Caco-2 (cell line): ENCODE measurements around the gene STRADA. TPM values are rescaled to one million over a fixed set of nuclear protein-coding genes. Genes with fewer than 3 reads are reported as not detected.

ENCODE experiments used
- BruUV-seq: library from RNA; stranded (reverse); fragments of 400-500 nt; replicated peaks from 2 replicates; lab custom pipeline; 2021; lab: Mats Ljungman, UMichigan
- CTCF ChIA-PET: fragments of 300-600 bp; sonication (Branson Sonifier 250); formaldehyde crosslinking; loops from one replicate; lab custom pipeline; 2022; ENCODE audit warnings: antibody characterized with exemption; lab: Charles Lee
- POLR2A ChIA-PET: fragments of 300-600 bp; sonication (Branson Sonifier 250); formaldehyde crosslinking; loops from one replicate; lab custom pipeline; 2022; ENCODE audit warnings: antibody characterized with exemption; lab: Charles Lee
- DNase-seq, 2 experiments: peaks; one replicate each; pipeline versions ENCODE4 v3.0.0 to v3.0.0-alpha.2; 2020 to 2022
- H3K27me3 ChIP-seq: replicated peaks from 2 replicates; pipeline ENCODE4 v1.6.0; 2011; ENCODE audit warnings: low read length; ENCODE audit not compliant: control insufficient read depth, insufficient read depth
- H3K36me3 ChIP-seq: 2 replicates; pipeline ENCODE4 v1.5.1; 2011; ENCODE audit warnings: low read length; ENCODE audit not compliant: control insufficient read depth, insufficient read depth
- H3K4me1 ChIP-seq: fragments of 250-450 bp; sonication (Bioruptor Pico); 2 replicates; pipeline ENCODE4 v1.5.1; 2020; ENCODE audit warnings: mild to moderate bottlenecking
- H3K4me3 ChIP-seq: 2 replicates; pipeline ENCODE4 v1.5.1; 2011; ENCODE audit warnings: low read depth, mild to moderate bottlenecking, control low read depth, low read length
- H3K9me3 ChIP-seq: fragments of 250-450 bp; sonication (Bioruptor Pico); 2 replicates; pipeline ENCODE4 v1.5.1; 2020; ENCODE audit warnings: mild to moderate bottlenecking, moderate library complexity
- H3K27ac Mint-ChIP-seq: one replicate; pipeline ENCODE4 v1.8.0; 2022; ENCODE audit warnings: mixed read lengths; ENCODE audit not compliant: unreplicated experiment
- H3K27me3 Mint-ChIP-seq: one replicate; pipeline ENCODE4 v1.8.0; 2022; ENCODE audit warnings: mixed read lengths; ENCODE audit not compliant: insufficient read depth, unreplicated experiment
- H3K36me3 Mint-ChIP-seq: one replicate; pipeline ENCODE4 v1.8.0; 2022; ENCODE audit warnings: mild to moderate bottlenecking, mixed read lengths; ENCODE audit not compliant: insufficient read depth, unreplicated experiment
- H3K4me1 Mint-ChIP-seq: one replicate; pipeline ENCODE4 v1.8.0; 2022; ENCODE audit warnings: low read depth, mixed read lengths; ENCODE audit not compliant: unreplicated experiment
- H3K4me3 Mint-ChIP-seq: one replicate; pipeline ENCODE4 v1.8.0; 2022; ENCODE audit warnings: mild to moderate bottlenecking, moderate library complexity, mixed read lengths; ENCODE audit not compliant: unreplicated experiment
- H3K9me3 Mint-ChIP-seq: one replicate; pipeline ENCODE4 v1.8.0; 2022; ENCODE audit warnings: mixed read lengths; ENCODE audit not compliant: unreplicated experiment
- CTCF ChIP-seq, 2 experiments: fragments of 200-600 bp in 1 of 2; IDR thresholded peaks; 1 replicate in 1 of 2; 2 replicates in 1 of 2; pipeline versions ENCODE4 v1.5.1 to v1.8.0; 2011 to 2022; ENCODE audit warnings: antibody characterized with exemption in 1 of 2, control low read depth in 1 of 2, inconsistent platforms in 1 of 2, low read depth in 1 of 2, low read length in 1 of 2, mild to moderate bottlenecking in 1 of 2, moderate library complexity in 1 of 2; ENCODE audit not compliant: insufficient read depth in 1 of 2, severe bottlenecking in 1 of 2, unreplicated experiment in 1 of 2
- intact Hi-C: fragments of 100-400 bp; cut with micrococcal nuclease; formaldehyde crosslinking; loops from one replicate; pipeline ENCODE4 v1.10.0; 2022; ENCODE audit not compliant: unreplicated experiment
- total RNA-seq: library from RNA; stranded (reverse); gene quantifications from 2 replicates; pipeline ENCODE4 v1.2.3, GENCODE V29; 2022

STRADA gene
- total RNA-seq, 1 experiment from 2014 or later = 23.4 TPM

GRCh38 chr17:63775420-63775819 is 33.8 kb upstream of the STRADA start:
- Histone ChIP-seq H3K36me3 (peaks cover 3% of the 10 kb centered on the region; the same call in 1 of the 2 replicates), H3K27me3 (no peaks in the 10 kb centered on the region), H3K4me3 (peak overlapping the region; percentile 82), H3K4me1 (no peaks in the 10 kb centered on the region; the same call in 1 of the 2 replicates), H3K9me3 (no peaks in the 10 kb centered on the region)
- intact Hi-C loops = loop anchor here (2.0 kb wide), 1 partner anchor 67 kb away; the partner anchor contains the start of gene SMARCD2
- H3K27me3 Mint-ChIP-seq = no peaks in the 10 kb centered on the region
- no peak for DNase-seq
- CTCF ChIA-PET = interaction anchor here (0.7 to 1.6 kb wide), 3 partner anchors 34 to 350 kb away, joined by 3 to 19 read pairs (median 3); no protein-coding TSS in a partner anchor
- H3K4me3 Mint-ChIP-seq = peak overlapping the region; percentile 76
- POLR2A ChIA-PET = interaction anchor here (0.6 to 1.4 kb wide), 5 partner anchors 33 to 198 kb away, joined by 3 to 4 read pairs (median 3); partner anchors contain the start of genes MAP3K3 and PSMC5
- BruUV-seq = no TSS peak
- H3K4me1 Mint-ChIP-seq = peaks cover 18% of the 10 kb centered on the region
- no peak for TF ChIP-seq CTCF (IDR thresholded peaks at IDR 0.05; ENCODE audit: insufficient read depth in 1 of 2, low read depth in 1 of 2, low read length in 1 of 2, severe bottlenecking in 1 of 2, unreplicated experiment in 1 of 2)
- H3K9me3 Mint-ChIP-seq = peaks cover 2% of the 10 kb centered on the region
- peak overlapping the region; percentile 100 for H3K27ac Mint-ChIP-seq
- H3K36me3 Mint-ChIP-seq = peaks cover 86% of the 10 kb centered on the region

GRCh38 chr17:63774969-63775265 is 33.3 kb upstream of the STRADA start:
- TF ChIP-seq CTCF (IDR thresholded peaks at IDR 0.05; ENCODE audit: insufficient read depth in 1 of 2, low read depth in 1 of 2, low read length in 1 of 2, severe bottlenecking in 1 of 2, unreplicated experiment in 1 of 2) = no peak
- intact Hi-C loops = loop anchor here (2.0 to 5.0 kb wide), 2 partner anchors 52 to 68 kb away; partner anchors contain the start of genes FTSJ3, PSMC5 and SMARCD2

DNA sequence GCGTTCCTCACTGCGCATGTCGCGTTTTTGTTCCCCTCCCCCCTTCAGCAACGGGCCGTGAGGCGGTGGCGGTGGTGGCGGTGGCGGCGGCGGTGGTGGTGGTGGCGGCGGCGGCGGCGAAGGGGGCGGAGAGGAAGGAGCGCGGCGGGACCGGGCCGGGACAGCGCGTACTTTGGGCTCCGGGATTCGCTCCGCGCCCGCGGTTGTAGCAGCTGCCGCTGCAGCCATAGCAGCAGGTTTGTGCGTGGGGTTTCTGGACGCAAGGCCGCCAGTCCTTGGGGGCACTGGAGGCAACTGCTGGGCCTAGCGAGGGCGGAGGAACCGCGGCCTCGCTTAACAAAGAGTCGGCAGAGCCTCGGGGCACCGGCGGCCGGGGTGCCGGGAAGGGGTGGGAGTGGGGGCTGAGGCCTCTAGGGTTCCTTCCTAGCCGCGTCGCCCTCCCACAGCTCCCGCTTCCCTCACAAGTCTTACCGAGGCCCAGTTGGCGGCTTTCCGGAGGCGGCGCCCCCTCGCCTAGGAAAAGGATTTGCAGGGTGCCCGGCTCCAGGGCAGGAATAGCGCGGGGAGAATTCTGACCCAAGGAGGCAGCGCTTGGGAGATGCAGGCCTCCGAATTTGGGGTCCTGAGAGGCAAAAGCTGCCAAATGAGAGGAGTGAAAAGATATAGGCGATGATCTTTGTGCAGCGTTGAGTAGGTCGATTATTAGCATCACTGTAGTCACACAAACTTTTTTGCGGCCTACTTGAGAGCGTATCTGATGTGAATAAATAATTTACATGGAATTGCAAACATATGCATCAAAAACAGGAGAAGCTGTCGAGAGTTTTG is 32.8 kb upstream of the STRADA start, which contains the start of gene DDX42:
Gene DDX42 (plus strand): TSS at position 30 of the 828 bp plus-strand sequence. CDS start 12,880 bp downstream, outside the sequence.
- peaks cover 3% of the 10 kb centered on the region; the same call in 1 of the 2 replicates for H3K36me3 ChIP-seq
- Mint-ChIP-seq H3K36me3 (peaks cover 82% of the 10 kb centered on the region), H3K9me3 (peaks cover 9% of the 10 kb centered on the region), H3K27me3 (no peaks in the 10 kb centered on the region), H3K4me1 (peaks cover 24% of the 10 kb centered on the region), H3K4me3 (peak within 1 kb of the TSS; percentile 76), H3K27ac (peak within 1 kb of the TSS; percentile 100)
- H3K4me1 ChIP-seq = no peaks in the 10 kb centered on the region; the same call in 1 of the 2 replicates
- H3K9me3 ChIP-seq = no peaks in the 10 kb centered on the region
- H3K4me3 ChIP-seq = peak within 1 kb of the TSS; percentile 100
- H3K27me3 ChIP-seq = no peaks in the 10 kb centered on the region
- intact Hi-C loops = loop anchor here (2.0 to 5.0 kb wide), 2 partner anchors 53 to 68 kb away; partner anchors contain the start of genes FTSJ3, PSMC5 and SMARCD2
- ChIA-PET POLR2A (interaction anchor here (0.6 to 1.7 kb wide), 18 partner anchors 8 to 1288 kb away, joined by 3 to 31 read pairs (median 5); partner anchors contain the start of genes DCAF7, KCNH6, PSMC5 and SMARCD2), CTCF (interaction anchor here (0.7 to 1.7 kb wide), 6 partner anchors 10 to 349 kb away, joined by 3 to 12 read pairs (median 6); no protein-coding TSS in a partner anchor)
- no TSS peak for BruUV-seq
- peak in 1 of 2 experiments; percentile 30 for TF ChIP-seq CTCF (IDR thresholded peaks at IDR 0.05; ENCODE audit: insufficient read depth in 1 of 2, low read depth in 1 of 2, low read length in 1 of 2, severe bottlenecking in 1 of 2, unreplicated experiment in 1 of 2)
- peak; percentile 94 to 96 for DNase-seq

More at GRCh38 chr17:63774969-63775265, 33.3 kb upstream of the STRADA start:
- DNase-seq = no peak
- CTCF ChIA-PET = interaction anchor here (1.4 to 1.6 kb wide), 2 partner anchors 35 to 349 kb away, joined by 3 read pairs; no protein-coding TSS in a partner anchor
- Histone ChIP-seq H3K27me3 (no peaks in the 10 kb centered on the region), H3K36me3 (peaks cover 3% of the 10 kb centered on the region; the same call in 1 of the 2 replicates), H3K9me3 (no peaks in the 10 kb centered on the region), H3K4me3 (peak overlapping the region; percentile 82), H3K4me1 (no peaks in the 10 kb centered on the region; the same call in 1 of the 2 replicates)
- TSS peak; percentile 29 for BruUV-seq
- peaks cover 23% of the 10 kb centered on the region for H3K4me1 Mint-ChIP-seq
- peaks cover 86% of the 10 kb centered on the region for H3K36me3 Mint-ChIP-seq
- POLR2A ChIA-PET = interaction anchor here (0.7 to 1.4 kb wide), 3 partner anchors 32 to 52 kb away, joined by 3 read pairs; partner anchors contain the start of gene PSMC5
- H3K4me3 Mint-ChIP-seq = peak overlapping the region; percentile 76
- H3K27ac Mint-ChIP-seq = peak overlapping the region; percentile 100
- H3K27me3 Mint-ChIP-seq = no peaks in the 10 kb centered on the region
- H3K9me3 Mint-ChIP-seq = peaks cover 7% of the 10 kb centered on the region
